NCI-H345 treated with DMSO at 0.1 percent for 48 hours (cell line): ENCODE measurements around the gene MCCC1.
"Not testable (repeated sequence)": the region's sequence is repeated elsewhere in the genome, so short reads cannot be mapped to it uniquely, and the experiment has no call there.

Experiments used
- DNase-seq: peaks from one replicate; lab custom pipeline; 2025; ENCODE audit not compliant: unreplicated experiment; lab: John Stamatoyannopoulos, UW

Gene MCCC1

GRCh38 chr3:183099026-183099837 lies at the start of gene MCCC1:
TSS of gene MCCC1 (minus strand) at chr3:183099496. CDS start at chr3:183099440, 56 bp downstream.
- DNase-seq, result peak; percentile 98

GRCh38 chr3:183148056-183148455 lies 48.8 kb upstream of the MCCC1 start:
- no peak for DNase-seq

GRCh38 chr3:183144363-183144762 lies 45.1 kb upstream of the MCCC1 start:
- no peak for DNase-seq

GRCh38 chr3:183142199-183142598 lies 42.9 kb upstream of the MCCC1 start:
- no peak for DNase-seq

GRCh38 chr3:183134844-183135243 lies 35.5 kb upstream of the MCCC1 start:
- DNase-seq, result no peak

GRCh38 chr3:183132409-183132808 lies 33.1 kb upstream of the MCCC1 start:
- DNase-seq, result no peak

- no peak for DNase-seq
These were observed 32.4 kb upstream of the MCCC1 start for GRCh38 chr3:183131735-183132134.

GRCh38 chr3:183131186-183131725 lies 32.0 kb upstream of the MCCC1 start:
- no peak for DNase-seq

GRCh38 chr3:183129243-183129642 lies 29.9 kb upstream of the MCCC1 start:
- DNase-seq, result no peak

- no peak for DNase-seq
These were observed 29.4 kb upstream of the MCCC1 start for GRCh38 chr3:183128709-183129108.

- no peak for DNase-seq
These were observed 24.6 kb upstream of the MCCC1 start for GRCh38 chr3:183123891-183124290.

GRCh38 chr3:183122257-183122932 lies 23.1 kb upstream of the MCCC1 start:
- peak; percentile 82 for DNase-seq

GRCh38 chr3:183120538-183121215 lies 21.4 kb upstream of the MCCC1 start:
- no peak for DNase-seq

- peak; percentile 15 for DNase-seq
These were observed 17.8 kb upstream of the MCCC1 start for GRCh38 chr3:183117056-183117455.

GRCh38 chr3:183116025-183116614 lies 16.8 kb upstream of the MCCC1 start:
- peak; percentile 100 for DNase-seq

- peak; percentile 40 for DNase-seq
These were observed 15.3 kb upstream of the MCCC1 start for GRCh38 chr3:183114384-183115178.

- DNase-seq, result not testable (repeated sequence)
These were observed 10.6 kb upstream of the MCCC1 start for GRCh38 chr3:183109847-183110246.

GRCh38 chr3:183108470-183108869 lies 9.2 kb upstream of the MCCC1 start:
- DNase-seq, result no peak

- DNase-seq, result no peak
These were observed 8.7 kb upstream of the MCCC1 start for GRCh38 chr3:183108001-183108449.

GRCh38 chr3:183107372-183107771 lies 8.1 kb upstream of the MCCC1 start:
- DNase-seq, result not testable (repeated sequence)
